Stimulated activated CD8-positive, alpha-beta memory T cell treated with anti-CD3 and anti-CD28 coated beads, Interleukin-4, amount 100 ng/mL, for 4 hours (primary cell): ENCODE results near the gene KLHDC10.
"Not testable (repeated sequence)": the region's sequence is repeated elsewhere in the genome, so short reads cannot be mapped to it uniquely, and the experiment has no call there.

Experiments
- DNase-seq, 2 donors: peaks; one replicate each; pipeline ENCODE4 v3.0.0-alpha.2; 2020; ENCODE audit warnings: low read depth in 2 of 2, low spot score in 1 of 2

Gene KLHDC10

DNA sequence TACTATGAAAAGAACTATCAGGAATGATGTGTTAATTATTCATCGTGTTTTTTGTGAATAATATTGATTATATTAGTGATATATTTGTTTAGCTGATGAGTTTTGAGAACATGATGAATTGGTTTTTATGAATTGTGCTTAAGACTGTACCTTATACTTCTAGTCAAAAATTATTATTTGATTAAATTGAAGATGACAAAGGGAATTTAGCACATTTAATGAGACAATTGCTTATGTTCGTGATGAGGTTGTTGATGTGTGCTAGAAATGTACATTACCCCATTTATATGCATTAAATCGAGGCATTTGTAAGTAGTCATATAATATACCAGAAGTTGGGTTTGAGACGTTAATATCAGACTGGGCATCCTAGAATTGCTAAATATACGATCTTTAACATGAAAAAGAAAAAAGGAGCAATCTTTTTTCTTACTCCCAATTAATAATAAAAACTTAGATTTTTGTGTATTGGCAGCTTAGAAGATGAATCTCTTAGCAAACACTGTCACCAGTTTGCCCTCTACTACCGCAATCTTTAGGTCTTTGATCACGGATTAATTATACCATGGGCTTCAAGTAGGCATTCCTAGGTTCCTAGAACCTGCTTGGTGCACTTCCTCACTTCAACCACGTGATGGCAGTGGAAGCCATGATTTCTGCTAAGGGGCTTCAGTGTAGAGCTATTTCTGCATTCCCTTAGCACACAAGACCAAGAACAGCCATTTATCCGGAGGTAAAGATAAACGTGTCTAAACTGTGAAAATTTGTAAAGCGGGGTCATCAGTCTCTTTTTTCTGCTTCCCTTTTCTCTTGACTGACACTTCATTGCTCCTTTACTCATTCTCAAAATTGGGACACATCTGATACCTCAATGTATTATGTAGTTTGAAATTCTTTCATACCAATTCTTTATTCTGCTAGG lies 1.6 kb downstream of the KLHDC10 start:
- peak in 1 of 2 donors; percentile 26 for DNase-seq

GRCh38 chr7:130079846-130080394 lies 9.6 kb downstream of the KLHDC10 start:
- no peak for DNase-seq

DNA sequence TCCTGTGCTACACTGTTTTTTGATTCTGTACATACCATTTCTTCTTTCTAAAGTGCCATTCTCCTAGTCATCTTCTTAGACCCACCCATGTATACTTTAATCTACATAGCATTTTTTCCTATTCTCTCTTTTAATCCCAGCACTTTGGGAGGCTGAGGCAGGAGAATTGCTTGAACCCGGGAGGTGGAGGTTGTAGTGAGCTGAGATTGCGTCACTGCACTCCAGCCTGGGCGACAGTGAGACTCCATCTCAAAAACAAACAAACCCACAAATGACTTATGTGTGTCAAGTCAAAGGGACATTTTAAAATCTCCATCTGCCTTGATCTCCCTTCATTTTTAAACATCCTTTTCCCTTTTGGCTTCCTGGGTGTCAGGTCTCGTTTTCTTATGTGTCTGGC lies 13.2 kb downstream of the KLHDC10 start:
- not testable (repeated sequence) for DNase-seq

DNA sequence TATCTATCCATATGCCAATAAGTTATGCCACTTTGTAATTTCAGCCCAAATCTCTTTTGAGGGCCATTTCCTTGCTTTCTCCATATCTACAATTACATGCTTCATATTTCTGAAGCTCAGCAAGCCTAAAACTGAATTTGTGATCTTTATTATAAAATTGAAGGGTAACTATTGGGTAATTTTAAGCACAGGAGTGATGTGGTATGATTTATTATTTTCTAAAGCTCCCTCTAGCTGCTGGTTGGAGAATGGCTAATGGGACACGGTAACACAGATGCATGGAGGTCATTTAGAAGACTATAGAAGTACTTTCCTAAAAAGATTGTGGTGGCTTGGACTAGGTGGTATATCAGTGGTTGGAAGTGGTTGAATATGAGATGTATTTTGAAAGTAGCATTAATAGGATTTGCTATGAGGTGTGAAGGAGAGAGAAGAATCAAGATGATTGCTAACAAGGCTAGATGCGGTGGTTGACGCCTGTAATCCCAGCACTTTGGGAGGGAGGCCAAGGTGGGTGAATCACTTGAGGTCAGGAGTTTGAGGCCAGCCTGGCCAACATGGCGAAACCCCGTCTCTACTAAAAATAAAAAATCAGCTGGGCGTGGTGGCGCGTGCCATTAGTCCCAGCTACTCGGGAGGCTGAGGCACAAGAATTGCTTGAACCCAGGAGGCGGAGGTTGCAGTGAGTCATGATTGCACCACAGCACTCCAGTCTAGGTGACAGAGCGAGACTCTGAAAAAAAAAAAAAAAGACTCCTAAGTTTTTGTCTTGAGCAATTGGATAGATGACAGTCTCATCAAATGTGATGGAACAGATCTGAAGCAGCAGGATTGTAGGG lies 13.9 kb downstream of the KLHDC10 start:
- no peak for DNase-seq

- DNase-seq: not testable (repeated sequence)
Measured at GRCh38 chr7:130085235-130085634, 14.9 kb downstream of the KLHDC10 start.

GRCh38 chr7:130086938-130087337 lies 16.6 kb downstream of the KLHDC10 start:
- no peak for DNase-seq

DNA sequence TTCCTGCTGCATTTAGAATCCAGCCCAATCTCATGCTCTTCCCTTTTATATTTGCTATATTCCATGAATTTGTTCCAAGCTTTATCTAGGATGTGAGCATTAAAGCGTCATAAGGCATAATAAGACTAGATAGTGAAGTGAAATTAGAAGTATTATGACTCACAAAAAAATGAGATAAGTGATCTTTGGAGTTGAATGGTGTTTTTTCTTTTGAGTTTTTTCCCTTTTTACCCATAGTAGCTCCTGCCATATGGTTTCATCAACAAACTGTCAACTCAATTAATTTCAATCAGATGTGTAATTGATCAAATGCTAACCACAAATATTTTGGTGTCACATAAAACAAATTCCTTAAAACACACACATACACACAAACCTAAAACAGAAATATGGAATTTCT lies 17.0 kb downstream of the KLHDC10 start:
- no peak for DNase-seq

GRCh38 chr7:130090745-130091532 lies 20.6 kb downstream of the KLHDC10 start:
- no peak for DNase-seq

DNA sequence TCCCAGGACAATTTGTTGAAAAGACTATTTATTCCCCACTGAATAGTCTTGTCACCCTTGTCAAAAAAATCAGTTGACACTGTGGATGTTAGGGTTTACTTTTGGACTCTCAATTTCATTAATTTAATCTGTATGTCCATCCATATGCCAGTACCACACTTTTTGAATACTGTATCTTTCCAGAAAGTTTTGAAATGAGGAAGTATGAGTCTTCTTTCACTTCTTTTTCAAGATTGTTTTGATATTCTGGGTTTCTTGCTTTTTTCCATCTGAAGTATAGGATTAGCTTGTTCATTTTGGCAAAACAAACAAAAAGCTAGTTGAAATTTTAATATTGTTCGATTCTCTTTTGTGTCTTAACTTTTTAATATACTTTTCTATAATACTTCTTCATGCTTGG lies 21.7 kb downstream of the KLHDC10 start:
- no peak for DNase-seq

- DNase-seq: no peak
Measured at GRCh38 chr7:130092598-130092997, 22.3 kb downstream of the KLHDC10 start.

DNA sequence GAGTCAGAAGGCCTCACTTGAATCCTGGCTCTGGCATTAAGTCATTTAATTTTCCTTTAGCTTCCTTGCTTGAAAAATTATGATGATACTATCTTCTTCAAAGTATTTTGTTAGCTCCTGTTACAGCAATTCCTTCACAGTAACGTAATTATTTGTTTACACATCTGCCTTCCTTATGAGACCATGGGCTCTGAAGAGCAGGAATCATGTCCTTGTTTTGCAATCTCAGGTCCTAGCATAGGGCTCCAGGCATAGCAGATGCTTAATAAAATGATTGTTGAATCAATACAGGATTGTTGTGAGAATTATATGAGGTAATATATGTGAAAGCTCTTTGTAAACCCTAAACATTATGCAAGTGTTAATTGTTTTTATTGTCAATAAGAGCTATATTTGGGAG lies 25.5 kb downstream of the KLHDC10 start:
- DNase-seq: no peak

DNA sequence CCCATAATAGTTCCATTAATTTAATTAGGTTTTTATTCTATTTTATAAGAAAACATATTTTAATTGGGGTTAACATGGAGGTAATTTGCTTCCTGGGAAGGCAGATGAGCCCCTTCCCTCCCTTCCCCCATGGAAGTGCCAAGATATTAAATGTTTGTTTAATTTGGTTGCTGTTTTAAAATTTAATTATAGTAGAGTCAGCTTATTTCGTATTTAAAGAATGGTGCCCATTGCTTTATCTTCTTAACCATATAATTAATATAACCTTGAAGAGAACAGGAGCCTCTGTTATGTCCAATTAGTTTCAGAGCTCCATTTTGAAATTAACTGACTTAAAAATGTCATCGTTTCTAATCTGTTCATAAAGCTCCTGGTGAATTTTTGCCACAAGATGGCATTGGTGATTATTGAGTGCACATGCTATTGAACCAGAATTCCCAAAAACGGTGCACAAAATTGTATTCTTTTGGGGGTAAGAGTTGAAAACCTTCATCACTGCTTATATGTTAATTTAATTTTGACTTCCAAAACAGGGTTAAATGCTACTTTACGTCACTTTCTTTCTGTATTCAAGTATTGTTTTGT lies 26.0 kb downstream of the KLHDC10 start:
- no peak for DNase-seq

DNA sequence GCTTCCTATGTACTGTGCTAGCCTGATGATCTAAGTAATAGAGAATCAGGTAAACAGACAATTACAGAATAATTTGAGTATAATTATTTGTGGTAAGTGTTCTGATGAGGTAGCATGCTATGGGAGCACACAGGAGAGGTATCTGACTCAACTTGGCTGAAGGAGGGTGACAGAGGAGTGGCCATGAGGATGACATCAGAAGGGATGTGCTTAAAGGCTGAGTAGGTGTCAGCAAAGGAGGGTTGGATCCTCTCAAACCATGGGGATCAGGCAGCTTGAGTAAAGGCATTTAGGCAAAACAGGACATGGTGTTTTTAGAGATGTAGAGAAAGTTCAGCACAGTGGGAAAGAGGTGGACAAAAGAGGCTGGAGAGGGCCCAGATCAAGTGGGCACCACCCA lies 29.0 kb downstream of the KLHDC10 start:
- no peak for DNase-seq

- no peak for DNase-seq
Measured at GRCh38 chr7:130102588-130102987, 32.3 kb downstream of the KLHDC10 start.

- no peak for DNase-seq
Measured at GRCh38 chr7:130107949-130108674, 37.8 kb downstream of the KLHDC10 start.

GRCh38 chr7:130108809-130109208 lies 38.5 kb downstream of the KLHDC10 start:
- DNase-seq: no peak

DNA sequence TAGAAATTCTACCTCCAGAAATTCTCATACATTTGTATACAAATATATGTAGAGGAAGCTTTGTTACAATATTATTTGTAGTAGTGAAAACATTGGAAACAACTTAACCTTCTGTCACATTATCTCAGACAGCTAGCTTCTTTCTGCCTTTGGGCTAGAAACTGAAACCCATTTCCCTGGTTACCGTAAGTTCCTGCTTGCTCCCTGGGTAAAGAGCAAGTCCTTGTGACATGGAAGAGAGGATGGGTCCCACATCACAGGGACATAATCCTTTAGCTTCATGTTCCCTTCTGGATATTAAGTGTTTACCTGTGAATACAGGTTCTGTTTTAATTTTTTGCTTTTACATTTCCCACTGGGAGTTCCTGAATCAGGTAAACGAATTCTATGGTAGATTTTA lies 41.8 kb downstream of the KLHDC10 start:
- DNase-seq: no peak

GRCh38 chr7:130112662-130113425 lies 42.5 kb downstream of the KLHDC10 start:
- DNase-seq: no peak

- DNase-seq: not testable (repeated sequence)
Measured at GRCh38 chr7:130113426-130113805, 43.1 kb downstream of the KLHDC10 start.
